SIG-M5 treated with dmso at 0.1 percent for 504 hours (cell line): ENCODE results near the gene CPNE4.

ENCODE experiments used
- DNase-seq: peaks from one replicate; lab custom pipeline; 2025; ENCODE audit not compliant: unreplicated experiment; lab: John Stamatoyannopoulos, UW

The CPNE4 gene

DNA sequence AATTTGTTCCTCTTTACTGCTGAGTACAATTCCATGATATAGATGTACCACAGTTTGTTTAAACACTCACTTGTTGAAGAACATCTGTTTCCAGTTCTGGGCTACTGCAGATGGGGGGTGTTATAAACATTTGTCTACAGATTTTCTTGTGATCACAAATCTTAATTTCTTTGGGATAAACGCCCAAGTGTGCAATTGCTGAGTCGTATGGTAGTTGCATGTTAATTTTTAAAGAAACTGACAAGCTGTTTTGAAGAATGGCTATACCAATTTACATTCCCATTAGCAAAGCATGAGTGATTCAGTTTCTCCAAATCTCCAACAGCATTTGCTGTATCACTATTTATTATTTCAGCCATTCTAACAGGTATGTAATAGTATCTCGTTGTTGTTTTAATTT lies 290.0 kb downstream of the CPNE4 start:
- no peak for DNase-seq

DNA sequence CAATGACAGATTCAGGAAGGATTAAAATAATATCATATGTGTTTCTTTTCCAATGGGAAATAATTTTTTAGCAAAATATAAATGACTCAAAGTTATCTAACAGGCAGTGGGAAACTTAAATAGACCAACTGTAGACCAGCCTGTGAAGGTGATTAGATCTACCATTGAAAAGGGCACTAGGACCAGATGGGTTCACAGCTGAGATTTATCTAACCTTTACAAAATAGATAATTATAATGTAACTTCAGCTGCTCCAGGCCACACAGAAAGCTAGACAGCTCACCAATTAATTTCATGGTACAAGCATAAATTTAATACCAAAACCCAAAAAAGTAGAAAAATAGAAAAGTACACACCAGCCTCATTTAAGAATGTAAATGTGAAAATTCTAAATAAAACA lies 291.7 kb downstream of the CPNE4 start:
- DNase-seq = no peak

DNA sequence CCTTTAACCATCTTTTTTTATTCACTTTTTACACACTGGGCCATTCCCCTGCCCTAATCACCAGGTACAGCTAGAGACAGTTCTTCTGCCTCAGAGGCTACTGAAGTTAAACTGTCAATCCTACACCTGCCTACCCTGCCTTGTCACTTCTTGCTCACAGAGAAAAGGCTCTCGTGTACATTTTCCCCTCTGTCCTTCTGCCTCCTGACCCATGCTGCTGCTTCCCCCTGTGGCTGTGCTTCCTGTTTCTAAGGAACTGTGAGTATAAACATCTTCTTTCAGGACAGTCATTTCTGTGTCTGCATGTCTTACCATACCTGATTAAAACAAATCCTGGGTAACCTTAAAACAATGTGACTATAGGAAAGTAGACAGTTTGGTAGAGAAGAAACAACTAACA lies 295.6 kb downstream of the CPNE4 start:
- no peak for DNase-seq

DNA sequence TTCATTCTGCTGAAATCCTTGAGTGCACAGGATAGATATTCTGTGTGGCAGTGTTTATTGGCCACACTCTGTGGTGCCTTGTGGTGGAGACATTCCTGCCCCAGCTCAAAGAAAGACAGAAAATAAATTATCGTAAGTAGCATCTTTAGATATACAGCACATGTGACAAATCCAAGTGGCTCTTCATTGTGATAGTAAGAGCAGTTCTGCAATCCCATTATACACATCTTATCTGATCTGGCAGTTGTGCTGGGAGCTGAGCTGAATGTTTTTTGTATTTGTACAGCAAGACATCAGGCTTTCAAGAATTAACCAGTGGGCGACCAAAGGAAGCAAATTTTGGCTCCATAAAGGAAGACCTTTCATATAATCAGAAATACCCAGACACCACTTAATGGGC lies 296.7 kb downstream of the CPNE4 start:
- no peak for DNase-seq

DNA sequence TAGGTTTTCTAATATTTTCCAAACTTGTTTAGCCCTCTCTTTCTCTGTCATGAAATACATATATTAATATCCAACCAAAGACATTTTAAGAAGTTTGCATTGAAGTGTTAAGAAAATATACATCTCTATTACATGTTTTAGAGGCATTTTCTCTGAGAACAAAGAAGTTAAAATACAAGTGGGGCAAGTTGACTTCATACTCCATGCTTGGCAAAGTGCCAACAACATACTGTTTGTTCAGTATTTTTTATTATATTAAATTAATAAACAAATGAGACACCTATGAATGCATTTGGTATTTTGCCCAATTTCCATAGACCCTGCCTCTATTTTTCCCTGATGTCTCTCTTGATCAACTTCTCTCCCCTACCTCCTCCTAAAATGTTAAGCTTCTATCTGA lies 299.3 kb downstream of the CPNE4 start:
- DNase-seq = no peak

DNA sequence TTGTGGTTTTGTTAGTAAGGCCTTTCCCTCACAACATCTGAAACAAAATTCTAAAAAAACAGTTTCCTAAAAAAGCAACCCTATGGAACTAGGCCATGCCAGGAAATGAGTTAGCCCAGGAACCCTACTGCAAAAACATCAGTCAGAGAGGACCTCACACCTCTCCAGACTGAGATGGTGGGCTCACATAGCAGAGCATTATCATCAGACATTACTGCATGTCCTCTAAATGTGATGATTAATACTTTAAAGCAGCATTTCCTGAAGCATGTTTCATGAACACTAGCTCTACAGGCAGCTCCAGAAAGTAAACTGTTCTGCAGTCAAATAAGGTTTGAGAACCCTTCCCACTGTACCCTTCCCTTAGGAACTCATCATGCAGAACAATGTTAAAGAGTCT lies 299.7 kb downstream of the CPNE4 start:
- DNase-seq = no peak

DNA sequence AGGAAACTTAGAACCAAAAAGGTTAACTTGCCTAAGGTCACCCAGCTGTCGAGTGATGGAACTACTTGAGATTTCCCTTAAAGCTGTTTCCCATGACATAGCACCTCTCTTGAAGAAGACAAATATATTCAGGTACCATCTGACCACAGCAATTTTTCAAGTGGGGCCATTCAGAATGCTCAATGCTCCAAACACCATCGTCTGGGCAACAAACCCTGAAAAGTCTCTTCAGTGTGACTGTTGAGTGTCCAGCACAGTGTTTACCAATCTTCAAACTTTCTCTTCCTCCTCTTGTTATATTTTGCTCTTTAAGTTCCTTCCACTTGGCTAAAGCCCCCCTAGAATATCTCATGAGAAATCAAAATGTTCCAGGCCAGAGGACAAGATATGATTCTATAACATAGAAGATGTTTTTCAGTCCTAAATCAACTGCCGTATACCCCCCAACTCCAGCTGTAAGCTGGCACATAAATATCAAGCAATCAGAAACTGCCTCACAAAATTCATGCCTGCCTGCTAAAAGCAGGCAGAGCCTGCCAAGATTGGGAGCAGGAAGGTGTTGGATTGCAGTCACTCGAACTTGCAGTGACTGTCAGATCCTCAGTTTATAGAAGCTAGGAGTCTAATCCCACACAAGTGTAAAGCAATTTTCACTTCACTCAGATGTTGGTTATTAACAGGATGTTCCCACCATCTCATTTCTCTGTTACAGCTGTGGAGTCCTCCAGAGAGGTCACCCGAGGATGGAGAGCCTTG lies 301.6 kb downstream of the CPNE4 start:
- DNase-seq = no peak

DNA sequence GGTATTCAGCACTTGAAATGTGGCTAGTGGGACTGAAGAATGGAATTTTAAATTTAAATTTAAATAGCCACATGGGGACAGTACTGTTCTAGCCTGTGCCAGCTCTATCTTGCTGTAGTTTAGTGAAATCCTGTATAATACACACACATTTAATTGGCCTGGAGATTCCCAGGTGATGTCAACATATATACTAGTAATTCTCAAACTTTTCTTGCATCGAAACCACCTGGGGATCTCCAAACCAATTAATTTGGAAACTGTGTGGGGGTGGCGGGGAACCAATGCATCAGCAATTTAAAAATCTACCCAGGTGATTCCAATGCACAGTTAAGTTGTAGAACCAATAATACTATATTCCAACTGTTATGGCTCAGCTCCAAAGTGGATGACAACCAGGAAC lies 303.1 kb downstream of the CPNE4 start:
- DNase-seq = no peak

DNA sequence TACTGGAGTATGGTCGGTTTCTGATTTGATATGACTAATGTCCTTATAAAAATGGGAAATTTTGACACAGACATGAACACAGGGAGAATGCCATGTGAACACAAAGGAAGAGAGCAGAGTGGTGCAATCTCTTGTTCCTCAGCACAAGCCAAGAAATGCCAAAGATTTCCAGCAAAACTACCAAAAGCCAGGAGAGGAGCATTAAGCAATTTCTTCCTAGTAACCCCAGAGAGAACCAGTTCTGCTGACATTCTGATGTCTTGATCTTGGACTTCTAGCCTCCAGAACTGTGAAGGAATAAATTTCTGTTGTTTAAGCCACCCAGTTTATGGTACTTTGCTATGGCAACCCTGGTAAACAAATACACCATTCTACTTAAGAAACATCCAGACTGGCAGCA lies 304.2 kb downstream of the CPNE4 start:
- no peak for DNase-seq

DNA sequence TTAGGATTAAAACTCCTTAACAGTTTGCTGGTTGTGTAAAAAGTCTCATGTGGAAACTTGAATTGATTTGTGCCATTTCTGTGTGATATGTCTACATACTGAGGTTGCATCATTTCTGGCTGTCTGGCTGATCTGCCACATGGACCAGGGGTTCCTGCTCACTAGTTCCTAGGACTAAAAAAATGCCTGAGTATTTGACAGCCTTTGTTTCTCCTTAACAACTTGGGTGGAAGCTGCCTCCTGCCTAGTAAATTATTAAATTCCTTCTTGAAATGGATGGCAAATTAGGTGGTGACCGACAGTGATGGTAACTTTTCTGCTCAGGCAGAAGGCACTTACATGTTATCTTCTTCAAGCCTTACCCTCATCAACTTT lies 305.2 kb downstream of the CPNE4 start:
- DNase-seq = no peak

DNA sequence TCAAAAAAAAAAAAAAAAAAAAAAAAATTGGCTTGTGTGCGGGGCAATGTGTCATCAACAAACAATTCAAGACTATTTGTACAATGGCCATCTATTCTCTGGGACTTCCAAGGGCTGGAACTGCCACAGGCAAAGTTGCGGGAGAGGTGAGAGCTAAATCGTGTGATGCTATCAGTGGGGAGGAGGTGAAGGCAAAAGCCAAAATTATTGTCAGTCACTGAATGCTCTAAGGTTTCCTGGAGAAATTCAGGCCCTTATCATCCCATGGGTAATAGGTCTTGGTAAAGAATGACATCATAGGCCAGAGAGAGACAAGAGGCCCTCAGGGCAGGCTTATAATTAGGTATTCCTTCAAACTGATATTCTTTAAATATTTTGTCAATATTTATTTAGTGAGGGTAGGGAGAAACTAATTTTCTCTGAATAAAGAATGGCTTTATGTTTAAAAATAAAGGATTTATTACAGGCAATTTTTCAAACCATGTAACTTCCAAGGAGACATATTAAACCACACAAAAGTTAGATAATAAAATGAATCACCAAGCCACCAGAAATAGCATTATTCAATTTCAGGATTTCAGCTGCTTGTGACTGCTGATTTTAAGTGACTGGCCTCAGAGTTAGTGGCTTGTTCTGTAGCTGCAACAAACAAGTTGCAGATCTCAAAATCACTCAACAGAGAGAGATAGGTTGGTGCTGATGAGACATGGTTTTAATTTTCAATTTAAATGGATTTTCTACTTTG lies 305.7 kb downstream of the CPNE4 start:
- DNase-seq = no peak

DNA sequence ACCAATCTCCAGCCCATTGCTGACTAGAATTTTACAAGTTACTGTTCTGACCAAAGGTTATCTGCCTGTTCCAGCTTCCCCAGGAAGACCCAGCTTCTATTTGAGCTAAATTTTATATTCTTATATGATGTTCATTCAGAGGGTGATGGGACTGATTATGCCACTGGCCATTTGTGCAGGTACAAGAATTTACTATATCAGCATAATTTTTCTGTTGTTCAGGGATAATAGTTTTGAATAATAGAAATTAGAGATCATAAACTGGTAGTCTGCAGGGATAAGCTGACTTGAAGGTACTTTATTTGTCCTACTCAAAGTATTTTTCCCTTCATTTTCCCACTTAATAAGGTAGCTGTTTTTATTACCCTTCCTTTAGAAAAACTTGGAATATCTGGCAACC lies 309.4 kb downstream of the CPNE4 start:
- no peak for DNase-seq

DNA sequence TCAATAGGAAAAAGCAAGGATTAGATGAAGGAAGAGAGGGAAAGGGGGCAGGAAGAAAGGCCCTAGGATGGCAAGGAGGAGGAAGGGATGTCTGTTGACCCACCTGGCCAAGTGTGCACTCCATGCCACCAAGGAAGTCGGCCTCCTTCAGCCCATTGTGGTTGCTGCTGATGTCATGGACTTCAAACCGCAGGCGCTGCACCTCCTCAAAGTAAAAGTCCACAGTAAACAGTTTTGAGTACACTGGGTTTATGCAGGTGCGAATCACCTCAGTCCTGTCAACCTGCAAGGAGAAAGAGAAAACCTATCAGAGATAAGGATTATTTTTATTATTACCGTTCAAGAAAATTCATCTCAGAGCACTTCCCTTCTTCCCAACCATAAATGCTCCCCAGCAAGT lies 311.5 kb downstream of the CPNE4 start:
- no peak for DNase-seq

DNA sequence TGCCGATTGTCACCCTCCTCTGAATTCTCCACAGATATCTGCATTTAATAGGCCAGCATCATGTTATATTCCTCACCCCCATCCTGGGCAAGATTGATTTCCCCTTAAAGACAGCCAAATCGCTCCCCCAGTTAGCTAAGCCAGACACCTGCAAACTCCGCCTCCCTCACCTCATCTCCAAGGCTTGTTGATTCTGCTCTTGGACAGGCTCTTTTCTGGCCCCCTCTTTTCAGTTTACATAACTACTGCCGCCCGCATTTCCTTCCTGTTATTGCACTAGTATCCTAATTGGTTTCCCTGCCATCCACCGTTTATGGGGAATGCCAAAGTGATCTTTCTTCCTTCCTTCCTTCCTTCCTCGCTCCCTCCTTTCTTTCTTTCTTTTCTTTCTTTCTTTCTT lies 317.3 kb downstream of the CPNE4 start:
- no peak for DNase-seq

DNA sequence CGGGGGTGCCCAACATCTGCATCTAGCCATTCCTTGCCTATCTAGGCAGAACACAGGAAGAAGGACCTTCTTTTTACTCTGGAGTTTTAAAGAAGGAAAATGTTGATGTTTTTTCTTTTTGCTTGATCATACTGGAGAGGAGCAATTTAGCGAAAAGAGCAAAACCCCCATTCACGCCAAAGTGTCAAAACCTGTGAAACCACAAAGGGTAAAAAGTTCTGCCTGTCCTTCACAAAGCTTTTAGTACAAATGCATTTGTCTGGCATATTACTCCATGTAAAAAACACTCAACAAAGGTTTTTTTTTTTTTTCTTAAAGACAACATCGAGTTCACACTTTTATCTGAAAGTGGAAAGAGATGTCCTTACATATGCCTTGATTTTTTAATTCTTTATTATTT lies 317.9 kb downstream of the CPNE4 start:
- DNase-seq = no peak

DNA sequence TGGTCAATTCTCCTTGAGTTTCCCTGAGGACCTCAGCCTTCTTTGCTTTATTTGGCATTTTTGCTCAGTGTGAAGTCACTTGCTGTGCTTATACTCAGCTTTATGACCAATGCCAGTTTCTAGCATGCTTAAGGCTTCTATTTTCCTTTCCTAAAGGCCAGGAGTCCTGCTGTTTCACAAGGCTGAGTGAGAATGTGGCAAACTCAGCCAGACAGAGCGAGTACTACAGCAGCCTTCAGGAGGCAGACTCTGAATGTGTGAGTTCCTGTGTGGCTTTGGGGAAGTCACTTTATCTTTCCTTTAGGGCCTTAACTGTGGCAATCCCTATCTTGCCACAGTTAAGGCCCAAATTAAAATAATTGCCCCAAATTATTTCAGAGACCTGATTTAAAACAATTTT lies 318.8 kb downstream of the CPNE4 start:
- DNase-seq = no peak

DNA sequence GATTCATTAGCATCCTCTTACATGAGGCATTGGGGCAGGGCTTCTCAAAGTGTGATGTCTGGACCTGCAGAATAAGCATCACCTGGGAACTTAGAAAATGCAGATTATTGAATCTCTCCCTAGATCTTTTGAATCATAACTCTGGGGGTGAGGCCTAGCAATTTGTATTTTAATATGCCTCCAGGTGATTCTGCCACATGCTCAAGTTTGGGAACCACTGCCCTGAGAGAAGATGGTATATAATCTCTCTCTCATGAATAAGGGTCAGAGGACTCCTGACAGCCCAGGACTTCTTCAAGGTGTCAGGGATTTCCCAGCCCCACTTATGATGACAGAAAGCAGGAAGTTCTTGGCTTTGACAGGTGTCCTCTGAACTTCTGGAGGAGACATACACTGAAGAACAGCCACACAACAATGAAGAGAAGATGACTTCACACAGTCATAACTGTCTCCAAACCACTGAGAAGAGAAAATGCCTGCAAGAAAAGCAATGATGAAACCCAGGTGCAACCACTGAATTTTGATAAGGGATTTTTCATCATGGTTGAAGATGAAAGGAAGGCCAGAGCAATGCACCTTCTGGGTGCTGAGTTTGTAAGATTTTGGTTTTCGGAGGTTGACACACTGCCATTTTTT lies 320.1 kb downstream of the CPNE4 start:
- no peak for DNase-seq

DNA sequence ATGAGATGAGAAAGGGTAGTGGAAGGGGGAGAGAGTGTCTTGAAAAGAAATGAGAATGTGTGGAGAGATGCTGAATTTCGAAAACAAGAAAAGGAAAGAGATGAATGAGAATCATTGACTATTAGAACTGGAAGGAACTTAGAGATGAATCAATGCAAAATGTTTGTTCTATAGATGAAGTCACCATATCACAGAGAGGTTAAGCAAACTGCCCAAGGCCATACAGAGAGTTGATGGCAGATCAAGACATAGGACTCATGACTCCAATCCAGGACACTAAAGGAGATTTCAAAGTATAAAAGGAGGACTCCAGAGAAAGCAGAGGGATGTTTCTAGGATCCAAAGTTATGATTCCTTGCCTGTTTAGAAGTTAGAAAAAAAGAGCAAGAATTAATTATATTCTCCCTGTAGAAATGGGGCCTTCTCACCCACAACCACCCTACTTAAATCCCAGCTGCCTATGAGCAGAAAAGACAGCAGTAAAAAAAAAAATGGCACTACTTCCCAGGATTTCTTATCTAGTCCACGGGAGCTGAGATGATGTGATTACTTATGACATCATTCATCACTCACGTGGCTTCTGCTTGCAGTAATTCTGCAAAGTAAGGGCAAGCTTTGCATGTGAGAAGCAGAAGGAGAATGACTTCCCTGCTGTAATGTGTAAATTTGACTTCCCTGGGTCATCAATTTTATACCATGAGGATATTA lies 321.2 kb downstream of the CPNE4 start:
- DNase-seq = no peak

DNA sequence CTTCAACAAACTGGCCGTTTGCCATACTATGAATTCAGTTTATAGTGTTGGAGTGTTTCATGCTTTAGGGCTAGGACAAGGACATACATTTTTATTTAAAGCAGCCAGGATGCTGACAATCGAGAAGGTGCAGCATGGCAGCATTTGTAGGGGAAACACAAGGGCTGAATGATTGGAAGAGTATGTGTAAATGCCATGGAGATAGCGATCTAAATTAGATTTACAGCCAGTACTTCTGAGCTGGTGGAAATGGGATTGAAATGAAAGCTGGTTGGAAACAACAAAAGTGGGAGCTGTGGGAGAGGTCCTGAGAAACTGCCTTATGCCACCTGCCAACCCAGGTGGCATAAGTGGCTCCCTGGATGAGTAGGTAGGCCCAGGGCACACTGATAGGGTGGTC lies 322.2 kb downstream of the CPNE4 start:
- DNase-seq = no peak

DNA sequence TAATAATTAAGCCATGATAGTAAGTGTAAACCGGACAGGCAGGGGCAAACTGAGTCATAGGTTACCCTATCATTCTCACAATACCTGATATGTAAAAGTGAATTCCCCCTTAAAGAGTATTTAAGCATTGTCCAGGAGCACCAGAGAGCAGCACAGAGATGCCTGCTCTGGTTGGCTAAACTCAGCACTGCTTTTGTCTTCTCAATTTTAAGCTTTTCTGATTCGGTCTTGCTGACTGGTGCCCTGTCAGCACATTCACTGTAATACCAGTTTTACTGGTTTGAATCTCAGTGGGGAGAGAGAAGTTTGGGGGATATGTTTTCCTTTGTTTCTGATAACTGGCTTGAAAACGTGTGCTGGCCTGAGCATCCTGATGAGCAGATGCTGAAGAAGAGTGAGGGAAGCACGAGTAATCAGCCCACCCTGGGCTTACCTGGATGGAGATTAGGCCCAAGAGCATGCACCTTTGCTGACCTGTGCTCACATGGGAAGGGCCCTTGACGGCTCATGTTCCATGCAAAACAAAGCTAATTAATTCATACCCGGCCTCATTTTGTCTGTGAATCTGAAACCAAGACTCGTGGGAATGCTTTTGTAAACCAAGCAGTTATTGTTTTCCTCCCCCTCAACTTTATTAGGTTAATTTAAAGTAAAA lies 323.6 kb downstream of the CPNE4 start:
- no peak for DNase-seq

DNA sequence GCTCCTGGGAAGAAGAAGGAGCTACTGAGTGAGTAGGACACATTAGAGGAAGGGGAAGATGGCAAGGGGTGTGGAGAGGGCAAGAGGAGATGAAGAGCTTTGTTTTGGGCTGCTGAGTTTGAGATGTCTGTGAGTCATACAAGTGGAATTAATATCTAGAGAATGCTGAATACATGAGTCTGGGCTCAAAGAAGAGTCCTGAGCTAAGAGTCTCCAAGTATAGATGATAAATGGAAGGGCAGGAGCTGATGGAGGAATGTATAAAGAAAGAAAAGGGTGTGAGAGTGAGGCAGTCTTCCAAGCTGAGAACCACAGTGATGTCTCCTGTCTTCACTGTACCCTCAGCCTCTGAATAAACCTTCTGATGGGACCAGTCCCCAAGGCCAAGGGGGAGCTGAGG lies 326.6 kb downstream of the CPNE4 start:
- DNase-seq = no peak
